K562 (cell line): ENCODE data around the gene STX12. TPM values are rescaled to one million over a fixed set of nuclear protein-coding genes. Genes with fewer than 3 reads are reported as not detected.

Experiments used
- ARID2 ChIP-seq: fragments of 450-650 bp; IDR thresholded peaks from 2 replicates; pipeline ENCODE4 v1.6.1; 2017; ENCODE audit warnings: antibody characterized with exemption, mild to moderate bottlenecking
- BHLHE40 ChIP-seq: IDR thresholded peaks from 2 replicates; pipeline ENCODE4 v1.6.1; 2011; ENCODE audit warnings: low read length, improper control_type of control experiment
- CSDE1 ChIP-seq, 2 experiments: fragments of 450-650 bp; IDR thresholded peaks; 2 replicates each; pipeline ENCODE4 v1.6.1; 2016; ENCODE audit warnings: mild to moderate bottlenecking in 1 of 2
- DACH1 ChIP-seq: fragments of 450-650 bp; IDR thresholded peaks from 2 replicates; pipeline ENCODE4 v1.6.1; 2018; ENCODE audit not compliant: partially characterized antibody
- ETV5 ChIP-seq: sonication (generic); formaldehyde crosslinking; IDR thresholded peaks from 2 replicates; pipeline ENCODE4 v1.4.0; 2020; ENCODE audit warnings: low read depth, mild to moderate bottlenecking, missing genetic modification reagents
- MAZ ChIP-seq, 2 experiments: fragments of 450-650 bp in 1 of 2; sonication (generic) in 1 of 2; formaldehyde crosslinking; IDR thresholded peaks in 1 of 2; conservative IDR thresholded peaks in 1 of 2; 2 replicates each; pipeline versions ENCODE4 v1.4.0 to v1.5.0; 2020; ENCODE audit warnings: mild to moderate bottlenecking in 1 of 2, missing genetic modification reagents in 1 of 2
- NCOA1 ChIP-seq: fragments of 450-650 bp; IDR thresholded peaks from 2 replicates; pipeline ENCODE4 v1.6.1; 2016; ENCODE audit warnings: low read depth
- NEUROD1 ChIP-seq: fragments of 150-350 bp; IDR thresholded peaks from 2 replicates; pipeline ENCODE4 v1.6.1; 2014; ENCODE audit warnings: borderline replicate concordance, low read length, low read depth; ENCODE audit not compliant: partially characterized antibody
- NFRKB ChIP-seq: fragments of 450-650 bp; IDR thresholded peaks from 2 replicates; pipeline ENCODE4 v1.6.1; 2016; ENCODE audit warnings: low read depth
- NKRF ChIP-seq: fragments of 450-650 bp; IDR thresholded peaks from 2 replicates; pipeline ENCODE4 v1.6.1; 2016; ENCODE audit warnings: borderline replicate concordance
- NR1H2 ChIP-seq: sonication (generic); formaldehyde crosslinking; IDR thresholded peaks from 2 replicates; pipeline ENCODE4 v1.4.0; 2020; ENCODE audit warnings: mild to moderate bottlenecking, missing genetic modification reagents
- PML ChIP-seq: IDR thresholded peaks from 2 replicates; pipeline ENCODE4 v1.6.1; 2012; ENCODE audit warnings: low read length, inconsistent platforms
- POLR2AphosphoS5 ChIP-seq: IDR thresholded peaks from 2 replicates; pipeline ENCODE4 v1.6.1; 2011; ENCODE audit warnings: mild to moderate bottlenecking, low read depth, low read length, moderate library complexity; ENCODE audit not compliant: control insufficient read depth, insufficient read depth
- SOX6 ChIP-seq: fragments of 450-650 bp; IDR thresholded peaks from 2 replicates; pipeline ENCODE4 v1.6.1; 2014; ENCODE audit warnings: mild to moderate bottlenecking
- SRSF1 ChIP-seq: fragments of 200-400 bp; formaldehyde crosslinking; IDR thresholded peaks from 2 replicates; pipeline ENCODE4 v1.6.1; 2017; ENCODE audit warnings: mild to moderate bottlenecking, low read depth, low read length, moderate library complexity
- SUPT5H ChIP-seq: fragments of 450-650 bp; IDR thresholded peaks from 2 replicates; pipeline ENCODE4 v1.6.1; 2016
- TAF9B ChIP-seq: fragments of 450-650 bp; IDR thresholded peaks from 2 replicates; pipeline ENCODE4 v1.6.1; 2018; ENCODE audit warnings: mild to moderate bottlenecking; ENCODE audit not compliant: partially characterized antibody
- THAP12 ChIP-seq: fragments of 250-450 bp; sonication (Bioruptor Pico); IDR thresholded peaks from 2 replicates; pipeline ENCODE4 v1.9.0; 2021; ENCODE audit warnings: mild to moderate bottlenecking, inconsistent platforms
- ZBTB1 ChIP-seq: sonication (generic); formaldehyde crosslinking; IDR thresholded peaks from 2 replicates; pipeline ENCODE4 v1.8.1; 2023; ENCODE audit warnings: missing genetic modification reagents, low read depth, mild to moderate bottlenecking, borderline replicate concordance
- ZBTB17 ChIP-seq: fragments of 450-650 bp; formaldehyde crosslinking; IDR thresholded peaks from 2 replicates; pipeline ENCODE4 v1.4.0; 2020; ENCODE audit warnings: mild to moderate bottlenecking
- ZFP30 ChIP-seq: fragments of 250-450 bp; sonication (Bioruptor Pico); IDR thresholded peaks from 2 replicates; pipeline ENCODE4 v1.8.0; 2022; ENCODE audit warnings: moderate library complexity, mild to moderate bottlenecking, inconsistent platforms, borderline replicate concordance
- ZKSCAN1 ChIP-seq: fragments of 150-350 bp; IDR thresholded peaks from 2 replicates; pipeline ENCODE4 v1.6.1; 2016; ENCODE audit warnings: low read depth, low read length
- ZNF436 ChIP-seq: fragments of 250-450, 450-650 bp; sonication (Bioruptor Pico); formaldehyde crosslinking; IDR thresholded peaks from 2 replicates; pipeline ENCODE4 v1.7.0; 2020; ENCODE audit warnings: mild to moderate bottlenecking
- polyA plus RNA-seq, 8 experiments: library from polyadenylated mRNA; depleted of rRNA in 4 of 8; stranded (reverse) in 5 of 8; unstranded in 3 of 8; fragments of >200 nt; fragmentation: Nextera tagmentation in 2 of 8; fragmentation: Illumina TruSeq in 1 of 8; extraction: Ambion mirVana in 2 of 8; extraction: Trizol in 1 of 8; gene quantifications; 2 replicates each; pipeline versions ENCODE4 v1.2.1 to v1.2.3, GENCODE V29; 2011 to 2014; ENCODE audit warnings: inconsistent platforms in 1 of 8, missing spikeins in 1 of 8
- total RNA-seq, 7 experiments: library from RNA; depleted of rRNA in 6 of 7; stranded (reverse); fragments of >200 nt in 6 of 7; fragmentation: Illumina TruSeq in 2 of 7; extraction: Trizol in 2 of 7; gene quantifications; 2 replicates each; pipeline versions ENCODE4 v1.2.1 to v1.2.3, GENCODE V29; 2011 to 2021; ENCODE audit warnings: low replicate concordance in 1 of 7

STX12 gene
- total and polyA plus RNA-seq, 9 of the 15 experiments (the other 6 are each of a cell fraction or from before 2014, with no cell fraction given) = 16.9 to 31.3 (median 25.7) TPM

GRCh38 chr1:27830621-27831440 lies 57.8 kb downstream of the STX12 start, which contains the start of gene PPP1R8 (continued):
- peak; percentile 57; the same call in 1 of the 2 replicates for TF ChIP-seq NR1H2 (CRISPR knock-in tag)
- TF ChIP-seq NEUROD1 = peak; percentile 74
- TF ChIP-seq ZFP30 (CRISPR knock-in tag) = peak; percentile 52; the same call in 1 of the 2 replicates
- no peak for TF ChIP-seq ARID2
- peak; percentile 84; the same call in 1 of the 2 replicates for TF ChIP-seq SRSF1
- peak in 1 of 2 experiments; percentile 67; a peak in 1 of 4 replicates for TF ChIP-seq CSDE1 (IDR thresholded peaks at IDR 0.05)
- TF ChIP-seq ZKSCAN1 = peak; percentile 29; the same call in 1 of the 2 replicates
- TF ChIP-seq MAZ (CRISPR knock-in tag; conservative IDR thresholded peaks at IDR 0.05 in 1 of 2, IDR thresholded peaks at IDR 0.05 in 1 of 2) = peak; percentile 98
- peak; percentile 96 for TF ChIP-seq NFRKB
- 0 out of 2 replicates have a peak, but pooled peaks have one; percentile 26 for TF ChIP-seq ZNF436 (CRISPR knock-in tag)
- peak; percentile 97 for TF ChIP-seq POLR2AphosphoS5
- TF ChIP-seq ZBTB17 (CRISPR knock-in tag) = peak; percentile 72
- TF ChIP-seq TAF9B = peak; percentile 99
- peak; percentile 86 for TF ChIP-seq THAP12 (CRISPR knock-in tag)
- TF ChIP-seq NKRF = no peak; the same call in 1 of the 2 replicates
- peak; percentile 3; the same call in 1 of the 2 replicates for TF ChIP-seq NCOA1
- peak; percentile 98 for TF ChIP-seq SUPT5H
- TF ChIP-seq PML = peak; percentile 89
- TF ChIP-seq ZBTB1 = peak; percentile 69; the same call in 1 of the 2 replicates
- TF ChIP-seq ETV5 (CRISPR knock-in tag) = peak; percentile 43; the same call in 1 of the 2 replicates
- TF ChIP-seq SOX6 = 0 out of 2 replicates have a peak, but pooled peaks have one; percentile 40
- TF ChIP-seq BHLHE40 = peak; percentile 76
- no peak for TF ChIP-seq DACH1
